BJ (cell line): ENCODE data around the gene LCT. TPM values are rescaled to one million over a fixed set of nuclear protein-coding genes. Genes with fewer than 3 reads are reported as not detected.

Experiments used
- CTCF ChIA-PET: fragments of 350-600 bp; formaldehyde crosslinking; extraction: SDS; loops from one replicate; lab custom pipeline; 2021; ENCODE audit warnings: antibody characterized with exemption, inconsistent platforms; lab: Yijun Ruan, JAX
- POLR2A ChIA-PET: fragments of 300-600 bp; sonication (Branson Sonifier 250); formaldehyde crosslinking; extraction: SDS; loops from one replicate; lab custom pipeline; 2021; ENCODE audit warnings: antibody characterized with exemption; lab: Charles Lee
- DNase-seq: peaks from one replicate; pipeline ENCODE4 v3.0.0-alpha.2; 2011; ENCODE audit warnings: low read depth
- H3K27me3 ChIP-seq: 2 replicates; pipeline ENCODE4 v1.6.0; 2011; ENCODE audit warnings: low read length; ENCODE audit not compliant: control insufficient read depth, insufficient read depth
- H3K36me3 ChIP-seq: 2 replicates; pipeline ENCODE4 v1.5.1; 2011; ENCODE audit warnings: low read length; ENCODE audit not compliant: control insufficient read depth, insufficient read depth
- H3K4me3 ChIP-seq: 2 replicates; pipeline ENCODE4 v1.5.1; 2011; ENCODE audit warnings: low read depth, mild to moderate bottlenecking, control low read depth, low read length
- polyA plus RNA-seq: library from polyadenylated mRNA; depleted of rRNA; stranded (reverse); fragments of >200 nt; gene quantifications from 2 replicates; pipeline ENCODE4 v1.2.3, GENCODE V29; 2011
- TF ChIP-seq, protein P1 (sequence below): IDR thresholded peaks from 2 replicates; pipeline ENCODE4 v1.5.1; 2011; ENCODE audit warnings: low read depth, mild to moderate bottlenecking, control low read depth, inconsistent platforms, low read length, moderate library complexity; ENCODE audit not compliant: insufficient read depth

The LCT gene
- polyA plus RNA-seq, 1 experiment = not detected

DNA sequence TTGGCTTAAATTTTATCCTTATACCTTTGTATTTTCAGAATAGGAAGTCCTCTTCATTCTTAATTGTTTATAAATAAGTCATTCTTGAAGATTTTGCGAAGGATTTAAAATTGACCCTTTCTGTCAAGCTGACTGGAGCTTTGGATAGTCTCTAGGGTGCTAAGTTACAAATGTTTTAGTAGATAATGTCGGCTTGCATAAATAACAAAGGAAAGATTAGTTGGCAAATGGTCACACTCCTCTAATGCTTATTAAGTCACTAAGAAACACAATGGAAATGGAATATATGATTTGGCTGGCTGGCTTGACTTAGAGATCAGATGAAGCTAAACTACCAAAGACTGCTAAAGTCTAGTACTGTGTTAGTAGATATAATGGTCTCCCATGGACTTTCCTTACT lies 54.8 kb downstream of the LCT start:
- TF ChIP-seq, protein P1, sequence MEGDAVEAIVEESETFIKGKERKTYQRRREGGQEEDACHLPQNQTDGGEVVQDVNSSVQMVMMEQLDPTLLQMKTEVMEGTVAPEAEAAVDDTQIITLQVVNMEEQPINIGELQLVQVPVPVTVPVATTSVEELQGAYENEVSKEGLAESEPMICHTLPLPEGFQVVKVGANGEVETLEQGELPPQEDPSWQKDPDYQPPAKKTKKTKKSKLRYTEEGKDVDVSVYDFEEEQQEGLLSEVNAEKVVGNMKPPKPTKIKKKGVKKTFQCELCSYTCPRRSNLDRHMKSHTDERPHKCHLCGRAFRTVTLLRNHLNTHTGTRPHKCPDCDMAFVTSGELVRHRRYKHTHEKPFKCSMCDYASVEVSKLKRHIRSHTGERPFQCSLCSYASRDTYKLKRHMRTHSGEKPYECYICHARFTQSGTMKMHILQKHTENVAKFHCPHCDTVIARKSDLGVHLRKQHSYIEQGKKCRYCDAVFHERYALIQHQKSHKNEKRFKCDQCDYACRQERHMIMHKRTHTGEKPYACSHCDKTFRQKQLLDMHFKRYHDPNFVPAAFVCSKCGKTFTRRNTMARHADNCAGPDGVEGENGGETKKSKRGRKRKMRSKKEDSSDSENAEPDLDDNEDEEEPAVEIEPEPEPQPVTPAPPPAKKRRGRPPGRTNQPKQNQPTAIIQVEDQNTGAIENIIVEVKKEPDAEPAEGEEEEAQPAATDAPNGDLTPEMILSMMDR = no peak
- Histone ChIP-seq H3K27me3 (no peaks in the 10 kb centered on the region), H3K4me3 (no peak overlapping the region), H3K36me3 (peaks cover 10% of the 10 kb centered on the region)
- ChIA-PET POLR2A (no interaction called here), CTCF (interaction anchor here (1.1 to 5.5 kb wide), 4 partner anchors 10 to 41 kb away, joined by 3 to 39 read pairs (median 4); partner anchors contain the start of gene UBXN4)
- no peak for DNase-seq

DNA sequence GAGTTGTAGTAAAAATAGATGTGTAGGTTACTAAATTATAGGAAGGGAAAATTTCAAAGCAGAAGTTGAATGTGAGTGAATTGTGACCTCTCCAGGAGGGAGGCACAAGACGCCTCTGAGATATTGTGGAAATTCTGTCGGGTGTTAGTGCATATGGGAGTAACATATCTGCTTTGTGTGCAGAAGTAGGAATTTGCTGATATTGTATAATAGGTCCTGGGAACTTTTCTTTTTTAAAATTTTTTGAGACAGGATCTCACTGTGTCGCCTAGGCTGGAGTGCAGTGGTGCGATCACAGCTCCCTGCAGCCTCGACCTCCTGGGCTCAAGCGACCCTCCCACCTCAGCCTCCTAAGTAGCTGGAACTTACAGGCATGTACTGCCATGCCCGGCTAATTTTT lies 60.6 kb downstream of the LCT start:
- Histone ChIP-seq H3K27me3 (no peaks in the 10 kb centered on the region), H3K4me3 (no peak overlapping the region), H3K36me3 (peaks cover 12% of the 10 kb centered on the region)
- DNase-seq = no peak
- ChIA-PET POLR2A (no interaction called here), CTCF (no interaction called here)
- TF ChIP-seq, protein P1 = no peak

DNA sequence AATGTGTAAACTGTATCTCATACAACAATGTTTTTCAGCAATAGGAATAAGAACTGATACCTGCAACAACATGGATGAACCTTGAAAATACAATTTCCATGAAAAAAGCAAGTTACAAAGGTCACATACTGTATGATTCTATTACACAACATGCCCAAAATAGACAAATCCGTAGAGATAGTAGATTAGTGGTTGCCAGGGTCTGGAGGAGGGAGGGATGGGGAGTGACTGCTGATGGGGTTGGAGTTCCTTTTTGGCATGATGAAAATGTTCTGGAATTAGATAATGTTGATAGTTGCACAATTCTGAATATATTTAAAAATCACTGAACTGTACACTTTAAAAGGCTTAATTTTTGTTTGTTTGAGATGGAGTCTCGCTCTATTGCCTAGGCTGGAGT lies 61.6 kb downstream of the LCT start:
- DNase-seq = no peak
- ChIA-PET CTCF (no interaction called here), POLR2A (no interaction called here)
- TF ChIP-seq, protein P1 = no peak
- Histone ChIP-seq H3K27me3 (no peaks in the 10 kb centered on the region), H3K4me3 (no peak overlapping the region), H3K36me3 (peaks cover 14% of the 10 kb centered on the region)

DNA sequence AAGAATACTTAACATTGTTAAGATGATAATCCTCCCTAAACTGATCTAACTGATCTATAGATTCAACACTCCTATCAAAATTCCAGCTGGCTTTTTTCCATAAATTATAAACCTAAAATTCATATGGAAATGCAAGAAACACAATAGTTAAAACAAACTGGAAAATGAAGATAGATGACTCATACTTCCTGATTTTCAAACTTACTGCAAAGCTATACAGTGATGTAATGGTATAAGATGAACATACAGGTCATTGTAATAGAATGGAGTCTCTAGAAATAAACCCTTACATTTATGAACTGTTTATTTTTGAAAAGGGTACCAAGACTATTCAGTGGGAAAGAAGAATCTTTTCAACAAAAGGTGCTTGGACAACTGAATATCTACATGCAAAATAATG lies 63.1 kb downstream of the LCT start:
- Histone ChIP-seq H3K36me3 (peaks cover 11% of the 10 kb centered on the region), H3K4me3 (no peak overlapping the region), H3K27me3 (no peaks in the 10 kb centered on the region)
- no peak for DNase-seq
- CTCF ChIA-PET = interaction anchor here (1.3 kb wide), 1 partner anchor 24 kb away, joined by 5 read pairs; no protein-coding TSS in a partner anchor
- POLR2A ChIA-PET = no interaction called here
- TF ChIP-seq, protein P1 = no peak

DNA sequence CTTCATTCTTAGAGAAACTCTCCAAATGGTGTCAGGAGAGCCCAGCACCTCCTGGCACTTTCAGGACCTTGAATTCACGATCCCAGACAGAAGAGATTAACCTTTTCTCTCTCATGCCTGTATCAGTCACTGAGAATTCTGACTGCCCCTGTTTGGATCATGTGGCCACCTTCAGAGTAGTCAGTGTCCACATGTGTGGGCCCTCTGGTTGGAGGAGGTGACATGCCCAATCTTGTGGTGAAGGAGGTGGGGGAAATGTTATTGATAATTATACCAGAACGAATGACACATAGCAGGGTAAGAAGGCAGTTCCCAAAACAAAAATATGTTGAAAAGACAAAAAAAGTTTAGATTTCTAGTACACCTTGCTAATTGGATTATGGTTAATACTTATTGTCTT lies 63.7 kb downstream of the LCT start:
- no peak overlapping the region for H3K4me3 ChIP-seq
- no peak for DNase-seq
- CTCF ChIA-PET = interaction anchor here (1.3 kb wide), 1 partner anchor 24 kb away, joined by 5 read pairs; no protein-coding TSS in a partner anchor
- POLR2A ChIA-PET = interaction anchor here (0.6 kb wide), 1 partner anchor 184 kb away, joined by 3 read pairs; no protein-coding TSS in a partner anchor
- peaks cover 13% of the 10 kb centered on the region for H3K36me3 ChIP-seq
- TF ChIP-seq, protein P1 = no peak
- no peaks in the 10 kb centered on the region for H3K27me3 ChIP-seq
